Fibroblast of lung (primary cell): ENCODE measurements around the gene ICE2. TPM values are rescaled to one million over a fixed set of nuclear protein-coding genes. Genes with fewer than 3 reads are reported as not detected.

Experiments used
- DNase-seq, 2 donors: peaks; one replicate each; pipeline versions ENCODE4 v3.0.0 to v3.0.0-alpha.2; 2010; ENCODE audit warnings: low read depth in 2 of 2
- H2AFZ ChIP-seq: 2 replicates; pipeline ENCODE4 v1.5.1; 2012; ENCODE audit warnings: low read length, control low read depth, inconsistent platforms
- H3K27ac ChIP-seq: 2 replicates; pipeline ENCODE4 v1.5.1; 2011; ENCODE audit warnings: low read length, control low read depth; ENCODE audit not compliant: insufficient read depth
- H3K27me3 ChIP-seq: 2 replicates; pipeline ENCODE4 v1.5.1; 2011; ENCODE audit warnings: mild to moderate bottlenecking, low read length; ENCODE audit not compliant: control insufficient read depth, insufficient read depth
- H3K36me3 ChIP-seq: 2 replicates; pipeline ENCODE4 v1.5.1; 2011; ENCODE audit warnings: low read length; ENCODE audit not compliant: control insufficient read depth, insufficient read depth
- H3K4me1 ChIP-seq: 2 replicates; pipeline ENCODE4 v1.5.1; 2011; ENCODE audit warnings: low read length; ENCODE audit not compliant: control insufficient read depth, insufficient read depth; ENCODE audit errors: extremely low read depth
- H3K4me2 ChIP-seq: 2 replicates; pipeline ENCODE4 v1.5.1; 2011; ENCODE audit warnings: low read length, control low read depth; ENCODE audit not compliant: insufficient read depth; ENCODE audit errors: extremely low read depth
- H3K4me3 ChIP-seq, 4 experiments: fragments of 200-600 bp in 1 of 4; sonication (generic) in 1 of 4; replicated peaks in 1 of 4; 2 replicates each; pipeline ENCODE4 v1.5.1; 2011 to 2016; ENCODE audit warnings: low read length in 4 of 4, low read depth in 3 of 4, mild to moderate bottlenecking in 3 of 4, control low read depth in 2 of 4, inconsistent platforms in 1 of 4, mixed read lengths in 1 of 4; ENCODE audit not compliant: insufficient read depth in 1 of 4; ENCODE audit errors: control extremely low read depth in 1 of 4
- H3K79me2 ChIP-seq: 2 replicates; pipeline ENCODE4 v1.5.1; 2012; ENCODE audit warnings: mild to moderate bottlenecking, low read length, inconsistent platforms; ENCODE audit not compliant: control insufficient read depth, insufficient read depth
- H3K9ac ChIP-seq: 2 replicates; pipeline ENCODE4 v1.5.1; 2011; ENCODE audit warnings: mild to moderate bottlenecking, low read length, control low read depth; ENCODE audit not compliant: insufficient read depth
- H3K9me3 ChIP-seq: 2 replicates; pipeline ENCODE4 v1.5.1; 2012; ENCODE audit warnings: low read depth, low read length; ENCODE audit not compliant: control insufficient read depth, insufficient read depth
- H4K20me1 ChIP-seq: 2 replicates; pipeline ENCODE4 v1.5.1; 2011; ENCODE audit warnings: low read length; ENCODE audit not compliant: control insufficient read depth, insufficient read depth; ENCODE audit errors: extremely low read depth
- CTCF ChIP-seq, 2 donors: IDR thresholded peaks in 1 of 2; conservative IDR thresholded peaks in 1 of 2; 1 replicate in 1 of 2; 2 replicates in 1 of 2; pipeline ENCODE4 v1.5.1; 2011 to 2012; ENCODE audit warnings: low read length in 2 of 2, control low read depth in 1 of 2, inconsistent platforms in 1 of 2, low read depth in 1 of 2, mild to moderate bottlenecking in 1 of 2
- EZH2 ChIP-seq: IDR thresholded peaks from 2 replicates; pipeline ENCODE4 v1.5.1; 2012; ENCODE audit warnings: low read length, control low read depth, mild to moderate bottlenecking; ENCODE audit errors: missing control alignments
- polyA plus RNA-seq, 2 donors: library from polyadenylated mRNA; depleted of rRNA in 1 of 2; stranded (reverse) in 1 of 2; unstranded in 1 of 2; fragments of >200 nt; gene quantifications; 2 replicates each; pipeline ENCODE4 v1.2.1, GENCODE V29; 2011 to 2012; ENCODE audit warnings: missing spikeins in 1 of 2
- total RNA-seq: library from RNA; depleted of rRNA; stranded (reverse); fragments of >200 nt; gene quantifications from 2 replicates; pipeline ENCODE4 v1.2.1, GENCODE V29; 2014

Gene ICE2
- total and polyA plus RNA-seq, 2 donors (not counting 1 experiment from before 2014, with no cell fraction given): 22.3 to 38.6 TPM

DNA sequence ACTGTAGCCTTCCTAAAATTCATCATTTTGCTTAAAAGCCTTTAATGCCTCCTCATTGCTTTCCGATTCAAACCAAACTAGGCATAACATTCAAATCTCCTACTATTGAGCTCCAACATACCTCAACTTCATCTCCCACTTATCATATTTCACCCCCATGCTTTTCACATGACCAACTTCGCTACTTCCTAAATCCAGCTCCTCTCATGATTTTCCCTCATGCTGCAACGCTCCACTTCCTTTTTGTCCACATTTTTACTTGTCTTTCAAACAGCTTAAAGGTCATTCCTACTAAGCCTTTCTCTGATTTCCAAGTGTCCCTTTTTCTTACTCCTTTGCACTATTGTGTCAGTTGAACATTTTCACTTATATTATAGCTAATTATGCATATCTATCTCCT is 60.8 kb downstream of the ICE2 start:
- Histone ChIP-seq H3K4me1 (peaks cover 17% of the 10 kb centered on the region), H3K79me2 (no peaks in the 10 kb centered on the region), H4K20me1 (no peaks in the 10 kb centered on the region), H3K4me2 (no peak overlapping the region), H3K27ac (no peak overlapping the region), H3K36me3 (no peaks in the 10 kb centered on the region), H3K9ac (no peak overlapping the region), H3K4me3 (no peak overlapping the region), H3K27me3 (no peaks in the 10 kb centered on the region), H3K9me3 (no peaks in the 10 kb centered on the region), H2AFZ (no peak overlapping the region)
- TF ChIP-seq EZH2 (no peak), CTCF (conservative IDR thresholded peaks at IDR 0.05 in 1 of 2, IDR thresholded peaks at IDR 0.05 in 1 of 2; ENCODE audit: low read depth in 1 of 2, low read length in 2 of 2) (no peak)
- no peak for DNase-seq

GRCh38 chr15:60417112-60417511 is 61.8 kb downstream of the ICE2 start:
- Histone ChIP-seq H3K27me3 (no peaks in the 10 kb centered on the region), H3K9me3 (no peaks in the 10 kb centered on the region), H2AFZ (no peak overlapping the region), H3K9ac (no peak overlapping the region), H3K27ac (no peak overlapping the region), H3K36me3 (no peaks in the 10 kb centered on the region), H3K4me1 (peaks cover 15% of the 10 kb centered on the region), H3K79me2 (no peaks in the 10 kb centered on the region), H4K20me1 (no peaks in the 10 kb centered on the region), H3K4me3 (no peak overlapping the region), H3K4me2 (no peak overlapping the region)
- no peak for DNase-seq
- TF ChIP-seq EZH2 (no peak), CTCF (conservative IDR thresholded peaks at IDR 0.05 in 1 of 2, IDR thresholded peaks at IDR 0.05 in 1 of 2; ENCODE audit: low read depth in 1 of 2, low read length in 2 of 2) (no peak)

GRCh38 chr15:60416484-60416883 is 62.5 kb downstream of the ICE2 start:
- H3K4me3 ChIP-seq: no peak overlapping the region
- no peaks in the 10 kb centered on the region for H3K27me3 ChIP-seq
- H3K79me2 ChIP-seq: no peaks in the 10 kb centered on the region
- no peaks in the 10 kb centered on the region for H3K36me3 ChIP-seq
- no peak overlapping the region for H3K27ac ChIP-seq
- H3K9ac ChIP-seq: no peak overlapping the region
- H3K4me2 ChIP-seq: no peak overlapping the region
- no peak for DNase-seq
- TF ChIP-seq EZH2 (no peak), CTCF (conservative IDR thresholded peaks at IDR 0.05 in 1 of 2, IDR thresholded peaks at IDR 0.05 in 1 of 2; ENCODE audit: low read depth in 1 of 2, low read length in 2 of 2) (no peak)
- no peaks in the 10 kb centered on the region for H3K9me3 ChIP-seq
- H4K20me1 ChIP-seq: no peaks in the 10 kb centered on the region
- no peak overlapping the region for H2AFZ ChIP-seq
- peaks cover 12% of the 10 kb centered on the region for H3K4me1 ChIP-seq
